IPS-20b (cell line): ENCODE data around the gene FNTB.

ENCODE experiments used
- H3K27ac ChIP-seq: one replicate; pipeline ENCODE4 v1.5.1; 2013; ENCODE audit warnings: low read length
- H3K27me3 ChIP-seq: 2 replicates; pipeline ENCODE4 v1.6.1; 2013; ENCODE audit warnings: mild to moderate bottlenecking, low read length, inconsistent platforms; ENCODE audit not compliant: insufficient read depth
- H3K36me3 ChIP-seq: 2 replicates; pipeline ENCODE4 v1.6.1; 2013; ENCODE audit warnings: low read depth, mild to moderate bottlenecking, inconsistent platforms, low read length, moderate library complexity; ENCODE audit not compliant: insufficient read depth
- H3K4me1 ChIP-seq: 2 replicates; pipeline ENCODE4 v1.6.1; 2013; ENCODE audit warnings: mild to moderate bottlenecking, control low read depth, inconsistent platforms, low read length, moderate library complexity; ENCODE audit not compliant: insufficient read depth
- H3K4me3 ChIP-seq: 2 replicates; pipeline ENCODE4 v1.5.1; 2013; ENCODE audit warnings: mild to moderate bottlenecking, low read length, inconsistent platforms
- H3K9ac ChIP-seq: 2 replicates; pipeline ENCODE4 v1.6.1; 2013; ENCODE audit warnings: low read depth, mild to moderate bottlenecking, inconsistent platforms, low read length, moderate library complexity
- H3K9me3 ChIP-seq: 2 replicates; pipeline ENCODE4 v1.6.1; 2013; ENCODE audit warnings: mild to moderate bottlenecking, low read depth, low read length, inconsistent platforms; ENCODE audit not compliant: insufficient read depth

Gene FNTB

DNA sequence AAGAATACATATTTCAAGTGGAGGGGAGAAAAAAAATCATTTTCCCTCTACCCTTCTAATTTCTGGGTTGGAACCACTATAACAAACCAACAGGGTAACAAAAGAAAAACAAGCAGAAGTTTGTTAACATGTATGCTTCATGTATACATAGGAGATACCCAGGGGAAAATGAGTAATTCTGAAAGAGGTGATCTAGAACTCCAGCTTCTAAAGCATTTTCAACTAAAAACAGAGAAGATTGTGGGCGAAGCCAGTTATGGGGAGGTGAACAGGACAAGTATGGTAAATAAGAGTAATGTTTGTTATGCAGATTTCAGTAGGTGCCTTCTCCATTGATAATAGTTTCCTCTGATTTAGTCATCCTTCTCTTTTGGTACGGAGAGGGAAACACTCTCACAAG lies 16.7 kb downstream of the FNTB start:
- H3K4me3 ChIP-seq: no peak overlapping the region
- no peaks in the 10 kb centered on the region for H3K9me3 ChIP-seq
- H3K27me3 ChIP-seq: no peaks in the 10 kb centered on the region
- no peak overlapping the region for H3K9ac ChIP-seq
- peaks cover 14% of the 10 kb centered on the region; the same call in 1 of the 2 replicates for H3K4me1 ChIP-seq
- no peak overlapping the region for H3K27ac ChIP-seq
- no peaks in the 10 kb centered on the region; the same call in 1 of the 2 replicates for H3K36me3 ChIP-seq

GRCh38 chr14:65006261-65006721 lies 19.6 kb downstream of the FNTB start:
- no peak overlapping the region for H3K27ac ChIP-seq
- H3K4me3 ChIP-seq: no peak overlapping the region
- no peaks in the 10 kb centered on the region; the same call in none of the 2 replicates for H3K36me3 ChIP-seq
- peaks cover 14% of the 10 kb centered on the region; the same call in 1 of the 2 replicates for H3K4me1 ChIP-seq
- no peaks in the 10 kb centered on the region for H3K27me3 ChIP-seq
- H3K9ac ChIP-seq: no peak overlapping the region
- H3K9me3 ChIP-seq: no peaks in the 10 kb centered on the region

DNA sequence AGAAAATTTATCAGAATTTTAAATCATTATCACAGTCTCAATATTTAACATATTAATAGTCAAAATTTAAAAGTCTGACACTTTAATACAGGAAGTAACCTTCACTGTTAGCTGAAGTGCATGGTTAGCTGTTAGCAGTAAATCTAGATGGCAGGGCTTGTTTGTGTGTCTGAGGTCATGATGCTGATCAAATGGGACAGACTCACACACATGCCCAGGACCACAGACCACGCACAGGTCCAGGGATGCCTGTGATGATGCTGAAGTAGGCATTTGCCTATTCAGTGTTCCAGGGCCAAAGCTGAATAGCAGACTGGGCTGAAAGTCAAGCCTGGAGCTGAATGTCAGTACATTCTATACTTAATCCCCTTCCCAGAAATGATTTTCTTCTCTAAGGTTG lies 20.5 kb downstream of the FNTB start:
- H3K4me3 ChIP-seq: no peak overlapping the region
- peaks cover under 1% of the 10 kb centered on the region for H3K36me3 ChIP-seq
- no peaks in the 10 kb centered on the region for H3K27me3 ChIP-seq

GRCh38 chr14:65010211-65010931 lies 23.7 kb downstream of the FNTB start:
- Histone ChIP-seq H3K9me3 (no peaks in the 10 kb centered on the region), H3K4me3 (no peak overlapping the region), H3K9ac (no peak overlapping the region), H3K27ac (no peak overlapping the region), H3K36me3 (peaks cover 13% of the 10 kb centered on the region), H3K27me3 (no peaks in the 10 kb centered on the region), H3K4me1 (no peaks in the 10 kb centered on the region)

More for the DNA sequence above, 20.5 kb downstream of the FNTB start:
- Histone ChIP-seq H3K9me3 (no peaks in the 10 kb centered on the region), H3K4me1 (peaks cover 14% of the 10 kb centered on the region; the same call in 1 of the 2 replicates), H3K9ac (no peak overlapping the region), H3K27ac (no peak overlapping the region)

GRCh38 chr14:65011538-65011937 lies 24.8 kb downstream of the FNTB start:
- H3K27me3 ChIP-seq: no peaks in the 10 kb centered on the region
- peaks cover 24% of the 10 kb centered on the region for H3K36me3 ChIP-seq
- no peak overlapping the region for H3K4me3 ChIP-seq
- no peak overlapping the region for H3K27ac ChIP-seq
- no peaks in the 10 kb centered on the region for H3K4me1 ChIP-seq
- no peaks in the 10 kb centered on the region for H3K9me3 ChIP-seq
- H3K9ac ChIP-seq: no peak overlapping the region

- H3K36me3 ChIP-seq: peaks cover 25% of the 10 kb centered on the region
- no peaks in the 10 kb centered on the region for H3K27me3 ChIP-seq
- H3K9ac ChIP-seq: no peak overlapping the region
- H3K4me3 ChIP-seq: no peak overlapping the region
- no peaks in the 10 kb centered on the region for H3K4me1 ChIP-seq
- H3K9me3 ChIP-seq: no peaks in the 10 kb centered on the region
- H3K27ac ChIP-seq: no peak overlapping the region
Observed at GRCh38 chr14:65012353-65012752, 25.7 kb downstream of the FNTB start.

GRCh38 chr14:65015391-65015790 lies 28.7 kb downstream of the FNTB start:
- H3K9me3 ChIP-seq: no peaks in the 10 kb centered on the region
- H3K9ac ChIP-seq: no peak overlapping the region
- H3K36me3 ChIP-seq: peaks cover 25% of the 10 kb centered on the region

GRCh38 chr14:65016471-65016870 lies 29.8 kb downstream of the FNTB start:
- H3K9me3 ChIP-seq: no peaks in the 10 kb centered on the region
- no peak overlapping the region for H3K27ac ChIP-seq
- H3K4me3 ChIP-seq: no peak overlapping the region
- no peaks in the 10 kb centered on the region for H3K4me1 ChIP-seq
- H3K9ac ChIP-seq: no peak overlapping the region
- peaks cover 25% of the 10 kb centered on the region for H3K36me3 ChIP-seq
- H3K27me3 ChIP-seq: no peaks in the 10 kb centered on the region

More at GRCh38 chr14:65015391-65015790, 28.7 kb downstream of the FNTB start:
- Histone ChIP-seq H3K27me3 (no peaks in the 10 kb centered on the region), H3K27ac (no peak overlapping the region), H3K4me1 (no peaks in the 10 kb centered on the region), H3K4me3 (no peak overlapping the region)

DNA sequence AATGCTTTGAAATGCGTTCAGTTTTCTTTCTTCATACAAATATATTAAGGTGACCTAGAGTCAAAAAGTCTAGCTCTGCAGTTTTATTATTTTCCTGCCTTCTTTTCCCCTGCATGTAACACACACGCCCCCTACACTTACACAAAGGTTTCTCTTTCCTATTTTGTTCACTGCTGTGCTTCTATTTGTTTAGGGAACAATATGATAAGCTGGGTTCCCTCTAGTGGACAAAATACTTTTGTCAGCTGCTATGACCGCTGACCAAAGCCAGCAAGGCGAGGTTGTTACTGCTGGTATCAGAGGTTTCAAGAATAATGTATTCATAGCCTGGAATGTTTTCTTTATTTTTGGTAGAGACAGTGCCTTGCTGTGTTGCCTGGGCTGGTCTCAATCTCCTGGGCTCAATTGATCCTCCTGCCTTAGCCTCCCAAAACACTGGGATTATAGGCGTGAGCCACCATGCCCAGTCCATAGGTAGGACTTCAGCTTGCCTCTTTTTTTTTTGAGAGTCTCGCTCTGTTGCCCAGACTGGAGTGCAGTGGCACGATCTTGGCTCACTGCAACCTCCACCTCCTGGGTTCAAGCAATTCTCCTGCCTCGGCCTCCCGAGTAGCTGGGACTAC lies 33.4 kb downstream of the FNTB start:
- Histone ChIP-seq H3K27ac (no peak overlapping the region), H3K4me1 (no peaks in the 10 kb centered on the region), H3K4me3 (no peak overlapping the region), H3K27me3 (no peaks in the 10 kb centered on the region), H3K9me3 (no peaks in the 10 kb centered on the region), H3K36me3 (peaks cover 11% of the 10 kb centered on the region; the same call in 1 of the 2 replicates), H3K9ac (no peak overlapping the region)

- no peaks in the 10 kb centered on the region for H3K27me3 ChIP-seq
- H3K4me3 ChIP-seq: no peak overlapping the region
- H3K4me1 ChIP-seq: no peaks in the 10 kb centered on the region
Observed at GRCh38 chr14:65024957-65025356, 38.3 kb downstream of the FNTB start.

DNA sequence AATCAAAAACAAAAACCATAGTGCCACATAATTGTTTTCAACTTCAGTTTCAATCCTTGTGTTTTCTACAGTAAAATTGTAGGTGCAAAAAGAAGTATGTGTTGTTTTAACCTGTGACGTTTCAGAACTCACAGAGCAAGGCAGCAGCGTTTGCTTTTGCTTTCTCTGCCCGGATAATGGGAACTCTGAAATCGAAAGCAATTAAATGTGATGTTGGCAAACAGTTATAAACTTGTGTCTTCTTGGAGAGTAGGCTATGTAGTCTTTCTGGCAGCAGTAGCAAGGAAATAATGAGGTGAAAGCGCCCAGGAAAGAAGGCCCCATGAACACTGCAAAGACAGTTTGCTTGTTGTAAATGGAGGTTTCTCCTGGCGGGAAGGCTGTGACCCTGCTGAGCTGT lies 39.1 kb downstream of the FNTB start:
- peaks cover 21% of the 10 kb centered on the region for H3K36me3 ChIP-seq
- H3K27ac ChIP-seq: no peak overlapping the region
- H3K9me3 ChIP-seq: no peaks in the 10 kb centered on the region
- H3K9ac ChIP-seq: no peak overlapping the region
- H3K4me3 ChIP-seq: no peak overlapping the region
- no peaks in the 10 kb centered on the region for H3K4me1 ChIP-seq
- H3K27me3 ChIP-seq: no peaks in the 10 kb centered on the region

More at GRCh38 chr14:65024957-65025356, 38.3 kb downstream of the FNTB start:
- no peak overlapping the region for H3K27ac ChIP-seq
- H3K9me3 ChIP-seq: no peaks in the 10 kb centered on the region
- peaks cover 18% of the 10 kb centered on the region for H3K36me3 ChIP-seq
- H3K9ac ChIP-seq: no peak overlapping the region

GRCh38 chr14:65026526-65026925 lies 39.8 kb downstream of the FNTB start:
- H3K4me3 ChIP-seq: no peak overlapping the region
- no peaks in the 10 kb centered on the region for H3K27me3 ChIP-seq
- no peak overlapping the region for H3K27ac ChIP-seq
- H3K9ac ChIP-seq: no peak overlapping the region
- peaks cover 21% of the 10 kb centered on the region for H3K36me3 ChIP-seq
- no peaks in the 10 kb centered on the region for H3K4me1 ChIP-seq
- no peaks in the 10 kb centered on the region for H3K9me3 ChIP-seq
